NCI-H774 (cell line): Measurements from ENCODE around the gene MYL10.
"Not testable (repeated sequence)": the region's sequence is repeated elsewhere in the genome, so short reads cannot be mapped to it uniquely, and the experiment has no call there.

Experiments used
- DNase-seq: peaks from one replicate; lab custom pipeline; 2025; lab: John Stamatoyannopoulos, UW

The MYL10 gene

GRCh38 chr7:101650579-101651081 is 21.5 kb upstream of the MYL10 start:
- DNase-seq: no peak

- DNase-seq: not testable (repeated sequence)
Measured at GRCh38 chr7:101647876-101648275, 18.8 kb upstream of the MYL10 start.

- no peak for DNase-seq
Measured at GRCh38 chr7:101645951-101646350, 16.9 kb upstream of the MYL10 start.

GRCh38 chr7:101644879-101645278 is 15.8 kb upstream of the MYL10 start:
- DNase-seq: no peak

DNA sequence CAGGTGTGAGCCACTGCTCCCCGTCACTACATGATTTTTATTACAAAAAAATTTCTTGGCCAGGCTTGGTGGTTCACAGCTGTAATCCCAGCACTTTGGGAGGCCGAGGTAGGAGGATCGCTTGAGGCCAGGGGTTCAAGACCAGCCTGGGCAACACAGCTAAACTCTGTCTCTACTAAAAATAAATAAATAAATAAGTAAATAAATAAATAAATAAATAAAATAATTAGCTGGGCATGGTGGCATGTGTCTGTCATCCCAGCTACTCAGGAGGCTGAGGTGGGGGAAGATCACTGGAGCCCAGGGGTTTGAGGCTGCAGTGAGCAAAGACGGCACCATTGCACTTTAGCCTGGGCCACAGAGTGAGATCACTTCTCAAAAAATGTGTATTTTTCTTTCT is 10.0 kb upstream of the MYL10 start:
- DNase-seq: not testable (repeated sequence)

GRCh38 chr7:101636822-101637623 is 7.9 kb upstream of the MYL10 start:
- no peak for DNase-seq

GRCh38 chr7:101635484-101635883 is 6.4 kb upstream of the MYL10 start:
- no peak for DNase-seq

DNA sequence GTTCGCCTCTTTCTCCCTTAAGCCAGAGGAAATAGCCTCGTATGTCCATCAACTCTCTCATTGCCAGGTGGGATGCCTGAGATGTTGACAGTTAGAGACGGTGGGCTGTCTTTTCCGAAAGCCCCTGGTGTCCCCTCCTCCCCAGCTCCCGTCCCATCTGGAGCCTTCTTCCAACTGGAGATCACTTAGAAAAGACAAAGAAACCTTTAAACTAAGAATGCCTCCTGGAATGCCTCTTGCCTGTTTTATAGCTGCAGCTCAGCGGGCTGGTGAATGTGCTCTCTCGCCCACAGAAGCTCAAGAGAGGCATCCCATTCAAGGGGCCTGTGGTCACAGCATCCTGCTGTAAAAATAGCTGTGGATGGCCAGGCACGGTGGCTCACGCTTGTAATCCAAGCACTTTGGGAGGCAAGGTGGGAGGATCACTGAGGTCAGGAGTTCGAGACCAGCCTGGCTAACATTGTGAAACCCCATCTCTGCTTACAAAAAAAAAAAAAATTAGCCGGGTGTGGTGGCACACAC is 5.2 kb upstream of the MYL10 start:
- no peak for DNase-seq

GRCh38 chr7:101633511-101633910 is 4.4 kb upstream of the MYL10 start:
- DNase-seq: no peak

DNA sequence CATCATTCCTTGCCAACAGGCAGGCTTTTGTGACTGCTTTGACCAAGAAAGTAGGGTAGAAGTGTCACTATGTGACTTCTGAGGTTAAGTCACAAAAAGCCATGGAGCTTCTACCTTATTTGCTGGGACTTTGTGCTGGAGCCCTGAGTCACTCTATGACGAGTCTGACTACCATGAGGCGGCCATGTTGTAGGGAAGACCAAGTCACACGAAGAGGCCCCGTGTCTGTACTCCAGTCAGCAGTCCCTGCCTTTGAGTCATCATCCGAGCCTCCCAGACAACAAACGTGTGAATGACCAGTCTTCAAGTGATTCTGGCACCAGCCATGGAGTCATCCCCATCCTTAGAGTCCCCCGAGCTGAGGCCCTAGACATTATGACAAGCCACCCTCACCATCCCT is 3.5 kb upstream of the MYL10 start:
- DNase-seq: no peak

DNA sequence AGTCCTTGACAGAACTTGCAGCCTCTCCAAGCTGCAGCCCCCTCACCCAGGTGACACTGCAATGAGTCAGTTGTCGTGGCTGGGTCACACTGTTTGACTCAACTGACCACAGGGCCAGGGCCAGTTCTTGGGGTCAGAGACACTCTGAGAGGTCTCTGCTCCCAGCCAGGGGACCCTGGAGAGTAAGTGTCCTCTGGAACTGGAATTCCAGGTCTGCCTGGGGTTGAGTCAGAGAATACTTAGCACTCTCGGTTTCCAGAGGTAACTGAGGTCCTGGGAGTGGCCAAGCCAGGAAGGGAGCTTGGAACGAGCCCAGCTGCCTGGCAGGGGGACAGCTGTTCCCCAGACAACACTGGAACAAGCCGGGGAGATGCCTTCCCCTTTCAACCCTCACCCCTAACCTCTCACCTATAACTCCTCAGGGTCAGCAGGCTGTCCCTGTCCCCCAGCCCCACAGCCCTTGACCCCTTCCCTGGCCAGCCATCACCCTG is 2.2 kb upstream of the MYL10 start:
- no peak for DNase-seq

DNA sequence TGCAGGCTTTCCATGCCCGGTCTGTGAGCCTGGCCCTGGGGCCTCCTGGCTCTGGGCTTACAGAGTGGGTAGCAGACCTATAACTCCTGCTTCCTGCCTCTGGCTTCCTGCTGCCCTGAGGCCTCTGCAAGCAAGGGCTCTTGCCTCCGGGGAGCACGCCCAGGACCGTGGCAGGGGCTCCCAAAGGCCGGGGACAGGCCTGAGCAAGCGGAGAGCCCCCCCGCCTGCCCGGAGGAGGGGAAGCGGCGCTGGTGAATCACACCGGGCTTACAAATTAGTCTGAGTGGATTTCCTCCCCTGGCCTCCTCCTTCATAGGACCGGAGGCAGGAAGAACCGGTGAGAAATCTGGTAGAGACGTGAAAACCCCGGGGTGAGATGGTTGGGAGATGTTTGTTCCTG is 1.5 kb upstream of the MYL10 start:
- DNase-seq: no peak

- no peak for DNase-seq
Measured at GRCh38 chr7:101628522-101628921, 574 bp downstream of the MYL10 start.

GRCh38 chr7:101626758-101627157 is 2.3 kb downstream of the MYL10 start:
- no peak for DNase-seq

- no peak for DNase-seq
Measured at GRCh38 chr7:101626069-101626671, 2.9 kb downstream of the MYL10 start.

DNA sequence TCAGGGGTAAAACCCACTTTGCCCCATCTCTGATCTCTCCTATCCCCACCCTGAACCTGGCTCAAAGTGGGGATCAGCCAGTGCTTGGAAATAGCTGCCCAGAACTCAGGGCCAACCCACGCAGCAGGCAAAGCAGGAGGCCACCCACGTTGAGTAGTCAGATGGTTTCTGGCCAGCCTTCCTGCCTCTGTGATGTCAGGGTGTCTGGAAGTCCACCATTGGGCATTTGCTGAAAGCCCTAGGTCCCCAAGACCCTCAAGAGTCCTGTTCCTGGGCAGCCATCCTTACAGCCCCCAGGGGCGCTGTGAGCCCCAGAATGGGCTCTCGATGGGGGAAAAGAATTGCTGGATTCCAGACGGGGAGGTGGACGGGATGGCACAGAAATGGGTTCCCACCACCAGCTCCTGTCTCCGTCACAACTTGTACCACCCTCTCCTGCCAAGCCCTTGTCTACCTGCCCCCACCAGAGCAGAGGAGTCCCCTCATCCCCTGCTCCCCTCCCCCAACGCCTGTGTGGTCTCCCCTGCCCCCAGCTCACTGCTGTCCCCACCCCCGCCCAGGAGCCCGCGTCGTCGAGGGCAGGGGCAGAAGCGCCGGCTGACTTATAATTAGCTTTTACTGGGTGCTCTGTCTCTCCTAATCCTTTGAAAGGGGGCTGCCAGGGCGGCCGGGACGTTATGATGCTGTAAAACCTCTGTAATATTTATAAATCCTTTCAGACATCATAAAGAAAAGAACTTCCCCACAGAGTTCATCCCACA is 3.9 kb downstream of the MYL10 start:
- no peak for DNase-seq

- DNase-seq: no peak
Measured at GRCh38 chr7:101624246-101625001, 4.7 kb downstream of the MYL10 start.

GRCh38 chr7:101622609-101623173 is 6.4 kb downstream of the MYL10 start:
- DNase-seq: no peak

DNA sequence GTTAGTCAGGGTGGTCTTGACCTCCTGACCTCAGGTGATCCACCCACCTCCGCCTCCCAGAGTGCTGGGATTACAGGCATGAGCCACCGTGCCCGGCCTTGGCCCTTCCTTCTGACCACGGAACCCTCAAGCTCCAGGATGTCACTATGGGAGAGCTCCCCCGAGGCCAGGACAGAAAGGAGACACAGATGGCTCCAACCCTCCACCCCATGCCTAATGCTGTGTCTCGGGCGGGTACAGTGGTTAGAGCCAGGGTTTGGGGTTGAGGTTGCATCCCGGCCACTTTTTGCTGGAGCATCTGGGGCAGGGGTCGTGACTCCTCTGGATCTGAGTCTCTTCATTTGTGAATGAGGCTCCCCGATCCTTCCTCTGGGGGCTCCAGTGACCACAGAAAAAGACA is 8.1 kb downstream of the MYL10 start:
- no peak for DNase-seq

DNA sequence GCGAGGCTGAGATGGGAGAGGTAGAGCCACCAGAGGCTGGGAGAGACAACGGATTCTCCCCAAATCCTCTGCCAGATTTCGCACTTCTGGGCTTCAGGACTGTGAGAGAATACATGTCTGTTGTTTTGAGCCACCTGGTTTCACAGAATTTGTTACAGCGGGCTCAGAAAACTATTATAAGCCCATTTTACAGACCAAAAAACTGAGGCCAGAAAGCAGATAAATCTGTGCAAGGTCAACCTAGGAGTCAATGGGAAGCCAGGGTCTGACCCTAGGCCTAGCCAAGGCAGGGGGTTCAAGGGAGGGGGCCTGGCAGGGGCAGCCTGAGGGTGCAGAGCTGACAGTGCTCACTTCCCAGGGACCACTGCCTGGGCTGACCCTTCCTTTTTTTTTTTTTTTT is 8.7 kb downstream of the MYL10 start:
- no peak for DNase-seq

DNA sequence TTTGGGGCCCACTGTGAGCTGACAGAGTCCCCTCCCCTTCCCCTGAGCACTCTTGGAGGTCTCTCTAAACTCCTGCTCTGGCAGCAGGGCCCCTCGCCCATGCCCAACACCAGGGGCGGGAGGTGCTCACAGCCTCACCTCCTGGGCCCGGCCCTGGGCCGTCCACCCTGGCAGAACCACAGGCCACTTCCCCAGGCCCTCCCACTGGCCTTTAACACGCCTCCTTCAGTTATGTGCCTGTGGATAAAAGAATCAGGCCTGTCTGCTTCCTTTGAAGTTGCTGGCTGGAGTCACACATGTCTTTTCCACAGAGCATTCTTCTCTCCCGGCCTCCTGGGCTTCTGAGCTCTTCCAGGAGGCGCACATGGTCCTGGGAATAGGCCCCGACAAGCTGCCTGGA is 10.2 kb downstream of the MYL10 start:
- no peak for DNase-seq
